Activated CD4-positive, alpha-beta T cell treated with anti-CD3 and anti-CD28 coated beads, Interleukin-2, amount 10 ng/mL, durations not matched to agents 7 days and 5 days (primary cell): Measurements from ENCODE around the gene NNAT. TPM values are rescaled to one million over a fixed set of nuclear protein-coding genes. Genes with fewer than 3 reads are reported as not detected.
"Not testable (repeated sequence)": the region's sequence is repeated elsewhere in the genome, so short reads cannot be mapped to it uniquely, and the experiment has no call there.

Experiments used
- CTCF ChIA-PET: fragments of 350-600 bp; sonication (Branson Sonifier 250); formaldehyde crosslinking; loops from one replicate; lab custom pipeline; 2021; ENCODE audit warnings: antibody characterized with exemption; lab: Charles Lee
- POLR2A ChIA-PET: fragments of 350-600 bp; sonication (Branson Sonifier 250); formaldehyde crosslinking; loops from one replicate; lab custom pipeline; 2021; ENCODE audit warnings: antibody characterized with exemption; lab: Charles Lee
- DNase-seq: peaks from one replicate; pipeline ENCODE4 v3.0.0-alpha.2; 2020
- H3K27ac Mint-ChIP-seq: one replicate; pipeline ENCODE4 v1.8.0; 2021; ENCODE audit warnings: mild to moderate bottlenecking, moderate library complexity, mixed read lengths
- H3K27me3 Mint-ChIP-seq: one replicate; pipeline ENCODE4 v1.8.0; 2021; ENCODE audit warnings: mixed read lengths
- H3K36me3 Mint-ChIP-seq: one replicate; pipeline ENCODE4 v1.8.0; 2021; ENCODE audit warnings: low read depth, mixed read lengths
- H3K4me1 Mint-ChIP-seq: one replicate; pipeline ENCODE4 v1.8.0; 2021; ENCODE audit warnings: mixed read lengths
- H3K4me3 Mint-ChIP-seq: one replicate; pipeline ENCODE4 v1.8.0; 2021; ENCODE audit warnings: mild to moderate bottlenecking, moderate library complexity, mixed read lengths
- H3K9me3 Mint-ChIP-seq: one replicate; pipeline ENCODE4 v1.8.0; 2021; ENCODE audit warnings: mixed read lengths
- total RNA-seq, 2 experiments: library from RNA; stranded (reverse); gene quantifications; one replicate each; pipeline ENCODE4 v1.2.3, GENCODE V29; 2021

The NNAT gene
- total RNA-seq, 2 experiments from 2014 or later: 0.17 TPM; not detected in 1

DNA sequence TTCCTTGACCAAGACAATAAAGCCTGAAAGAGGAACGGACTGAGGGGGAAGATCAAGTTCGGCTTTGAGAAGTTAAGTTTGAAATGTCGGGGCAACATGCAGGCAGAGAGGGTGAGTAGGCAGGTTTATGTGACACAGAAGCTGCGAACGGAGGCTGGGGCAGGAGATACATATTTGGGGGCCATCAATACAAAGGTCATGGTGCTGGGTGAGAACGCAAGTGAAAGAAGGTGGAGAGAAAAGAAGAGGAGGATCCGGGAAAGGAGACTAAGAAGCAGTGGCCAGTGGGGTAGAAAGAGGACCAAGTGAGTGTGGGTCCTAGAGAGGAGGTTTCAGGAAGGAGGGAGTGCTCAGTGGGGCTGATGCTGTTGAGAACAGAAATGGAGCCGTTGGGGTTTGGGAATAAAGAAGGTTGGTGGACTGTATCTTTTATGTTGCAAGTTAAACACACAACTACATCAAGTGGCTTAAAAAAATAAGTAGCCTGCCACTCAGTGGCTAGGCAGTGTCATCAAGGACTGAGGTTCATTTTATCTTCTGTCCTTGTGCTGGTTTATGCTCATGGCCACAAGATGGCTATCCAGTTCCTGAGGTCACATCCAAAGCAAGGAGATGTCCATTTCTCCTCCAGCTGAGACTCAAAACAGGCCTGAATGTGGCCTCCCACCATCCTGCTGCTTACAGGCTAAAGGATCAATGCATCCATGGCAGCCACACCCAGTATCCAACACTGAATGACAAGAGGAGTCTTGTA lies 8.3 kb downstream of the NNAT start:
- no peaks in the 10 kb centered on the region for H3K9me3 Mint-ChIP-seq
- no peak for DNase-seq
- ChIA-PET POLR2A (no interaction called here), CTCF (no interaction called here)
- H3K4me1 Mint-ChIP-seq: peaks cover 35% of the 10 kb centered on the region
- H3K27ac Mint-ChIP-seq: peak overlapping the region; percentile 39
- H3K27me3 Mint-ChIP-seq: no peaks in the 10 kb centered on the region
- H3K36me3 Mint-ChIP-seq: no peaks in the 10 kb centered on the region
- peak overlapping the region; percentile 2 for H3K4me3 Mint-ChIP-seq

DNA sequence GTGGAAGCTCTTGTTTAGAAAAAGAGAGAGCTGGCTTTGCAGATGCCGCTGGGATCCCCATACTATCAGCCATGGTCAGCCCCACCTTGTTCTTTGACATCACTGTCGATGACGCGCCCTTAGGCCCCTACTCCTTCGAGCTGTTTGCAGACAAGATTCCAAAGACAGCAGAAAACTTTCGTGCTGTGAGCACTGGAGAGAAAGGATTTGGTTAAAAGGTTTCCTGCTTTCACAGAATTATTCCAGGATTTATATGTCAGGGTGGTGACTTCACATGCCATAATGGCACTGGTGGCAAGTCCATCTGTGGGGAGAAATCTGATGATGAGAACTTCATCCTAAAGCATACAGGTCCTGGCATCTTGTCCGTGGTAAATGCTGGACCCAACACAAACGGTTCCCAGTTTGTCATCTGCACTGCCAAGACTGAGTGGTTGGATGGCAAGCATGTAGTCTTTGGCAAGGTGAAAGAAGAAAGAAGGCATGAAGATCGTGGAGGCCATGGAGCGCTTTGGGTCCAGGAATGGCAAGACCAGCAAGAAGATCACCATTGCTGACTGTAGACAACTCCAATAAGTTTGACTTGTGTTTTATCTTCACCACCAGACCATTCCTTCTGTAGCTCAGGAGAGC lies 9.0 kb downstream of the NNAT start:
- no peak for DNase-seq

DNA sequence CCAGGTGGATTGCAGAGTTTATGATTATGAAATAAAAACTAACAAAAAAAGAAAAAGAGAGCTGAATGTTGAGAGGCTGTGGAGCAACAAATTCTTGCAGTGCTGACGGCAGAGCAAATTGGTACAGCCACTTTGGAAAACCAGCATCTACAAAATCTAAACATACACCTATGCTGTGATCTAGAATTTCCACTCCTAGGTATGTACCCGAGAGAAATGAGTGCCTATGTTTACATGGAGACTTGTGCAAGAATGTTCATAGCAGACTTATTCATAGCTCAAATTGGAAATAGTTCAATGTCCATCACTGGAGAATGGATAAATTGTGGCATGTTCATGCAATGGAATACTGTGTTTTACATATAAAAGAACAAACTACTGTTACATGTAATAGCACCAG lies 9.6 kb downstream of the NNAT start:
- no peaks in the 10 kb centered on the region for H3K36me3 Mint-ChIP-seq
- H3K27ac Mint-ChIP-seq: no peak overlapping the region
- no peak overlapping the region for H3K4me3 Mint-ChIP-seq
- no peak for DNase-seq
- H3K9me3 Mint-ChIP-seq: no peaks in the 10 kb centered on the region
- ChIA-PET CTCF (interaction anchor here (0.7 kb wide), 1 partner anchor 339 kb away, joined by 3 read pairs; no protein-coding TSS in a partner anchor), POLR2A (no interaction called here)
- no peaks in the 10 kb centered on the region for H3K27me3 Mint-ChIP-seq
- H3K4me1 Mint-ChIP-seq: peaks cover 26% of the 10 kb centered on the region

More for the DNA sequence above, 9.0 kb downstream of the NNAT start:
- Mint-ChIP-seq H3K4me3 (no peak overlapping the region), H3K27ac (no peak overlapping the region), H3K4me1 (peaks cover 31% of the 10 kb centered on the region), H3K27me3 (no peaks in the 10 kb centered on the region), H3K9me3 (no peaks in the 10 kb centered on the region), H3K36me3 (no peaks in the 10 kb centered on the region)
- CTCF ChIA-PET: interaction anchor here (0.7 kb wide), 1 partner anchor 338 kb away, joined by 3 read pairs; no protein-coding TSS in a partner anchor
- POLR2A ChIA-PET: no interaction called here

DNA sequence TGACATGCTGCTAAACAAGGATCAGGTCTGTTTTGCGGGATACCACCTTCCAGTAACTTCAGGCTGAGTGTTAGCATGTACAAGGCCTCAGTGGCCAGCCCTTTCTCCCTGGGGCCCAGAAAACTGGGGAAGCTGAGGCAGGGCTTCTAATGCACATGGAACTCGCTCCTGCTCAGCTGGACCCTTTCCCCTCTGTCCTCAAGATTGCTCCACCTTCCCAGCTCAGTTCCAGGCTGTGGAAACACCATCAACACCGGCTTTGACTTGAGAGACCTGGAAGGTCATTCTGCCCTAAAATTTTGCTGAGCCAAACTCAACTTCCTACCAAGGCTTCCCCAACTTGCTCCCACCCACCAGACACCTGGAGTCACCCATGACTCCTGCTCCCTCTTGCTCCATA lies 10.8 kb downstream of the NNAT start:
- POLR2A ChIA-PET: no interaction called here
- no peak for DNase-seq
- Mint-ChIP-seq H3K36me3 (no peaks in the 10 kb centered on the region), H3K27ac (no peak overlapping the region), H3K4me3 (no peak overlapping the region), H3K27me3 (peaks cover 1% of the 10 kb centered on the region), H3K4me1 (peaks cover 16% of the 10 kb centered on the region), H3K9me3 (no peaks in the 10 kb centered on the region)
- CTCF ChIA-PET: interaction anchor here (0.6 kb wide), 1 partner anchor 161 kb away, joined by 4 read pairs; no protein-coding TSS in a partner anchor

DNA sequence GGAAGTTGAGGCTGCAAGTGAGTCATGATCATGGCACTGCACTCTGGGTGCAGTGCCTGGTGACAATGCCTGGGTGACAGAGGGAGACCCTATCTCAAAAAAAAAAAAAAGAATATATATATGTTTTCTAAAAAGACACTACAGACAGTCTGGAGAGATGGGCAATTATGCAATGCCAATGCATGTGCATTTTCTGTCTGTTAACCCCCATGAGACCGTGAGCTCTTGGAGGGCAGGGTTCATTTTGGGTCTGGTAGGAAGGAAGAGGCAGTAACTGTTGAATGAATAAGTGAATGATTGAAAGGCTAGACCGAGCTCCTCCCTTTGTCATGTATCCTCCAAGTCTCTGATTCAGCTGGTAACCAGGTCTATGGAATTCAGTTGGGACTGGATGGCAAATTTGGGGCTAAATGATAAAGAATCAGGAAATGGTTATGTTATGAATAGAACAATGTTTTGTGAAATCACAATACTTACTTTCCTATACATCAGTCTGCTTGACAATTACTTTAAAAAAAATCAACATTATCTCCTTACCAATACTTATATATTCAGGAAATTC lies 12.2 kb downstream of the NNAT start:
- CTCF ChIA-PET: interaction anchor here (0.7 to 1.7 kb wide), 6 partner anchors 149 to 418 kb away, joined by 3 to 6 read pairs (median 4); no protein-coding TSS in a partner anchor
- POLR2A ChIA-PET: no interaction called here
- no peak overlapping the region for H3K4me3 Mint-ChIP-seq
- H3K27me3 Mint-ChIP-seq: peaks cover 8% of the 10 kb centered on the region
- no peaks in the 10 kb centered on the region for H3K36me3 Mint-ChIP-seq
- H3K9me3 Mint-ChIP-seq: no peaks in the 10 kb centered on the region
- peaks cover 16% of the 10 kb centered on the region for H3K4me1 Mint-ChIP-seq
- no peak for DNase-seq
- no peak overlapping the region for H3K27ac Mint-ChIP-seq

DNA sequence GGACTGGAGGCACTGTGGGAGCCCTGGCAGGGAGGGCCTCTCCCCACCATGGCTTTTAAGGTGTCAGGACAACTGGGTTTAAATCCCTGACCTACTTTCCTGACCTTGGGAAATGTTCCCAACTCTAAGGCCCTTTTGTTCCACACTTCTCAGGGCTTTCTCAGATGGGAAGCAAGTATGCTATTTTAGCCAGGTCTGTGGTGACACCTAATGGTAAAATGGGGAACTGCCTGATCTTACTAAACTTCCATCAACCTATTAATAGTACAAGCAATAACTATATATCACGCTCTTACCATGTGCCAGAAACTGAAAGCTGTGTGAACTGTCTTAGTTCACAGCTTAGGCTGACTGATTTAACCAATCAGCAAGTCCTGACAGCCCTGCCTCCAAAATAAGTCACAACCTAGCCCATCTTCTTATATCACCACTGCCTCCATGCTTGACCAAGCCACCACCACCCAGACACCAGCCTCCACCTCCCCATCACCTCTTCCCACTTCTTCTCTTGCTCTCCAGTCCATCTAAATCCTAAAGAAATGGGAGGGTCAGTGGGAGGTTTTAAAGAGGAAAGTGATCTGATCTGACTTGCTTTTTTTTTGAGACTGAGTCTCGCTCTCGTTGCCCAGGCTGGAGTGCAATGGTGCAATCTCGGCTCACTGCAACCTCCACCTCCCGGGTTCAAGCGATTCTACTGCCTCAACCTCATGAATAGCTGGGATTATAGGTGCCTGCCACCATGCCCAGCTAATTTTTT lies 13.5 kb downstream of the NNAT start:
- H3K36me3 Mint-ChIP-seq: no peaks in the 10 kb centered on the region
- POLR2A ChIA-PET: interaction anchor here (0.6 kb wide), 1 partner anchor 144 kb away, joined by 4 read pairs; no protein-coding TSS in a partner anchor
- H3K9me3 Mint-ChIP-seq: no peaks in the 10 kb centered on the region

DNA sequence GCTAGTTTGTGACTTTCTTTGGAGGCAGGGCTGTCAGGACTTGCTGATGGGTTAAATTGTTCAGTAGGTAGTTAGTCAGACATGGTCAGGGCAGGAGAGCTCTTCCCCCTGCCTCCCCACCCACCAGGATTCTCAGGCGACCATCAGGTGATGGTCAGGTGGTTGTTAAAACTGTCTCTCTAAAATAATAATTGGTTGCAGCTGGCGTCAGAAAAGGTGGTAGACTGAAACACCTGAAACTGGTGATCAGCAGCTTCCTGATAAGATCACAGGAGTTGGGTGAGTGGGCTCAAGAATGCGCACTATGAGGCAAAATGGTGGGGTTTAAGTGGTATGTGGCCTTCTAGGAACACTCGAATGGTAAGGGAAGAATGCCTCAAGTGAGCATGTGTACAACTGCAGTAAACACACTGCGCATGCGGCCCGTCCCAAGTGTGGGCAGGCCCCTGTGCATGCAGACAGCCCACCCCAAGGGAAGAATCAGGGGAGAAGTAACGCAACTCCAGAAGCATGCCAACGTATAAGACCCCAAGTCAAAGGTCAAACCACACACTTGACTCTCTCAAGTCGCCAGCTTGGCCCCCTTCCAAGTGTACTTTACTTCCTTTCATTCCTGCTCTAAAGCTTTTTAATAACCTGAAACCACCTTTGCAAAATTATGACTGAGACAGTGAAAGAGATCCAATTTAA lies 14.5 kb downstream of the NNAT start:
- H3K27me3 Mint-ChIP-seq: peaks cover 17% of the 10 kb centered on the region
- no peaks in the 10 kb centered on the region for H3K36me3 Mint-ChIP-seq
- H3K9me3 Mint-ChIP-seq: no peaks in the 10 kb centered on the region
- H3K27ac Mint-ChIP-seq: no peak overlapping the region
- H3K4me1 Mint-ChIP-seq: peaks cover 6% of the 10 kb centered on the region
- CTCF ChIA-PET: interaction anchor here (1.0 to 2.1 kb wide), 5 partner anchors 22 to 338 kb away, joined by 3 to 6 read pairs (median 4); no protein-coding TSS in a partner anchor
- DNase-seq: no peak
- no peak overlapping the region for H3K4me3 Mint-ChIP-seq
- POLR2A ChIA-PET: no interaction called here

More for the DNA sequence above, 13.5 kb downstream of the NNAT start:
- Mint-ChIP-seq H3K27ac (no peak overlapping the region), H3K27me3 (peaks cover 13% of the 10 kb centered on the region), H3K4me3 (no peak overlapping the region), H3K4me1 (peaks cover 6% of the 10 kb centered on the region)
- peak; percentile 69 for DNase-seq
- CTCF ChIA-PET: interaction anchor here (0.6 to 2.1 kb wide), 6 partner anchors 21 to 337 kb away, joined by 3 to 6 read pairs (median 4); no protein-coding TSS in a partner anchor

DNA sequence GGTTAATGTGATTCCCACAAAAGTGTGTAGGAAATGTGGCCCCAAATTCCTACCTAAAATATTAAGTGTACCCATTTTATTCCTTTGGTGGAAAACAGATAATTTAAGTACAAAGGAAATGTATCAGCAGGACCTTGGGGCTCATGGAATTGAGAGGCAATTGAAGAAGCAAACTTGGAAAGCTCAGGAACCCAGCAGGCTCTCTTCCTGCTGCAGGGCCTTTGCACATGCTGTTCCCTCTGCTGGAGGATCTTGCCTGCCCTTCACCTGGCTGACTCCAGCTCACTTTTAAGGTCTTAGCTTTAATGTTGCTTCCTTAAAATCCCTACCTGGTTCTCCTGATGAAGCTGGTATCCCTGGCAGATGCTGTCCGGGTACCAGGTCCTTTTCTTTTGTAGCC lies 16.5 kb downstream of the NNAT start:
- no peak for DNase-seq
- POLR2A ChIA-PET: no interaction called here
- Mint-ChIP-seq H3K4me3 (no peak overlapping the region), H3K36me3 (no peaks in the 10 kb centered on the region), H3K9me3 (no peaks in the 10 kb centered on the region), H3K27me3 (peaks cover 17% of the 10 kb centered on the region), H3K27ac (no peak overlapping the region), H3K4me1 (peaks cover 6% of the 10 kb centered on the region)
- CTCF ChIA-PET: no interaction called here

DNA sequence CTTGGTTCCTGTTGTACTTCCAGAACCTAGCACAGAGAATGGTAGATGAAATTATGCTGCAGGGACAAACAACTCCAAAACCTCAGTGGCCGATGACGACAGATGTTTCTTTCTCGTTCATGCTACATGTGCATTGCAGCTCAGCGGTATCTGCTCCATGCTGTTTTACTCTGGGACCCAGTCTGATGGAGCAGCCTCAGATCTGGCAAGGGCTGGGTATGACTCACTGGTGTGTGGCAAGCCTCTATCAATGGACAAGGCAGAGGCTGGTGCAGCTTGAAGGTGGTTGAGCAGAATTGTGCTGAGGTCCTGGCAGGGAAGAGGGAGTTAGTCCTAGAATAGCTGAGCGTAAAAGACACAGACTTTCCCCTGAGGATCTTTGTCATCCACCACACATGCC lies 17.0 kb downstream of the NNAT start:
- Mint-ChIP-seq H3K4me1 (peaks cover 6% of the 10 kb centered on the region), H3K27me3 (peaks cover 17% of the 10 kb centered on the region), H3K27ac (no peak overlapping the region), H3K4me3 (no peak overlapping the region), H3K9me3 (no peaks in the 10 kb centered on the region), H3K36me3 (no peaks in the 10 kb centered on the region)
- no peak for DNase-seq
- CTCF ChIA-PET: no interaction called here
- POLR2A ChIA-PET: no interaction called here

DNA sequence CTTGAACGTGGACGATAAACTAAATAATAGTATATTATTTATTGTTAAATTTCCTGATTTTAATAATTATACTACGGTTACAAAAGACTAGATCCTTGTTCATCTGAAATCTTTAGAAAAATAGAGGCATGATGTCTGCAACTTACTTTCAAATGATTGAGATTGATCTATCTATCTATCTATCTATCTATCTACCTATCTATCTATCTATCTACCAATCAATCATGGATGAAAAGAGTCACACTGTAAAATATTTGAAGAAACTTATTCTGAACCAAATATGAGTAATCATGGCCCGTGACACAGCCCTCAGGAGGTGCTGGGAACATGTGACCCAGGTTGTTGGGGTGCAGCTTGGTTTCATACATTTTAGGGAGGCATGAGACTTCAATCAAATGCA lies 18.4 kb downstream of the NNAT start:
- no peak for DNase-seq
- H3K4me3 Mint-ChIP-seq: no peak overlapping the region
- peaks cover 4% of the 10 kb centered on the region for H3K4me1 Mint-ChIP-seq
- H3K36me3 Mint-ChIP-seq: no peaks in the 10 kb centered on the region
- H3K9me3 Mint-ChIP-seq: no peaks in the 10 kb centered on the region
- CTCF ChIA-PET: no interaction called here
- peaks cover 17% of the 10 kb centered on the region for H3K27me3 Mint-ChIP-seq
- POLR2A ChIA-PET: interaction anchor here (0.6 kb wide), 1 partner anchor 46 kb away, joined by 3 read pairs; no protein-coding TSS in a partner anchor
- H3K27ac Mint-ChIP-seq: no peak overlapping the region

DNA sequence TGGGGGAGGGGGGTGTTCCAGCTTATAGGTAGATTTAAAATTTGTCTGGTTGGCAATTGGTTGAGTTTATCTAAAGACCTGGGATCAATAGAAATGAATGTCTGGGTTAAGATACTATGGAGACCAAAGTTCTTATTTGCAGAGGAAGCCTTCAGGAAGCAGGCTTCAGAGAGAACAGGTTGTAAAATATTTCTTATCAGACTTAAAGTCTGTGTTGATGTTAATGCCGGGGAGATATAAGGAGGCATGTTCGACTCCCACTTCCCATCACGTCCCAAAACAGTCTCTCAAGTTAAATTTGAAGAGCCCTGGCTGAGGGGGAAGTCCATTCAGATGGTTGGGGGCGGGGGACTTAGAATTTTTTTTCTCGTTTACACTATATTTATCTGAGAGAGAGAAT lies 19.0 kb downstream of the NNAT start:
- H3K9me3 Mint-ChIP-seq: no peaks in the 10 kb centered on the region
- no peak overlapping the region for H3K27ac Mint-ChIP-seq
- no peak for DNase-seq
- no peak overlapping the region for H3K4me3 Mint-ChIP-seq
- CTCF ChIA-PET: no interaction called here
- H3K4me1 Mint-ChIP-seq: peaks cover 1% of the 10 kb centered on the region
- POLR2A ChIA-PET: no interaction called here
- peaks cover 17% of the 10 kb centered on the region for H3K27me3 Mint-ChIP-seq
- no peaks in the 10 kb centered on the region for H3K36me3 Mint-ChIP-seq

DNA sequence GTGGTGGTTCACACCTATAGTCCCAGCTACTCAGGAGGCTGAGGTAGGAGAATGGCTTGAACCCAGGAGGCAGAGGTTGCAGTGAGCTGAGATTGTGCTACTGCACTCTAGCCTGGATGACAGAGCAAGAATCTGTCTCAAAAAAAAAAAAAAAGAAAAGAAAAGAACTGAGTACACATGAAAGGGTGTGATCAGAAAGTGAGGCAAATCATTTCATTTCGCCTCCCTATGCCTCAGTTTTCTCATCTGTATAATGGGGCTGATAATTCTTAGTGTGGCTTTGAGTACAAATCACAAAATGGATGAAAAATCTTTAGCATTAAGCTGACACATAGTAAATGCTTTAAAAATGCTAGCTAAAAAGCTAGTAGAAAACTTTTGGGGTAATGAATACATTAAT lies 19.8 kb downstream of the NNAT start:
- not testable (repeated sequence) for H3K4me3 Mint-ChIP-seq, H3K4me1 Mint-ChIP-seq, H3K27ac Mint-ChIP-seq, H3K36me3 Mint-ChIP-seq, DNase-seq, H3K9me3 Mint-ChIP-seq
- CTCF ChIA-PET: interaction anchor here (1.0 kb wide), 1 partner anchor 680 kb away, joined by 3 read pairs; no protein-coding TSS in a partner anchor
- POLR2A ChIA-PET: interaction anchor here (0.5 kb wide), 1 partner anchor 9 kb away, joined by 5 read pairs; no protein-coding TSS in a partner anchor
- peaks cover 20% of the 10 kb centered on the region for H3K27me3 Mint-ChIP-seq
